ENCODE results near the gene MCC.

DNA sequence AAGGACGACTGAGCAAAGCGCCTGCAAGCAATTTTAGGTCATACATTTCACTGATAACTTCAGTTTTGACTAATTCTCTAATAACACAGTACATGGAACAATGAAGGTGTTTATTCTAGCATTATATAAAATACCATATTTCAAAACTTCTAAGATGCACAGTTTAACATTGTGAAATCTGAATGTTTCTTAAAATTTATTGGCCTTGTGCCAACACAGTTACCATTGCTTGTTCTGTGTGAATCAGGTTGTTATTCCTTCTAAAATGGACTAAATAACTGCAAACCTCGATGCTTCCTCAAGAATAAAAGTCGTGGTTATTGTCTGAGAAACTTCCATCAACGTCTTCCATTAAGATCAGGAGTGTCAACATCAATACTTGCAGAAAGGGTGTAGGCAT is 8.0 kb downstream of the MCC start:
- TF ChIP-seq, protein P1, sequence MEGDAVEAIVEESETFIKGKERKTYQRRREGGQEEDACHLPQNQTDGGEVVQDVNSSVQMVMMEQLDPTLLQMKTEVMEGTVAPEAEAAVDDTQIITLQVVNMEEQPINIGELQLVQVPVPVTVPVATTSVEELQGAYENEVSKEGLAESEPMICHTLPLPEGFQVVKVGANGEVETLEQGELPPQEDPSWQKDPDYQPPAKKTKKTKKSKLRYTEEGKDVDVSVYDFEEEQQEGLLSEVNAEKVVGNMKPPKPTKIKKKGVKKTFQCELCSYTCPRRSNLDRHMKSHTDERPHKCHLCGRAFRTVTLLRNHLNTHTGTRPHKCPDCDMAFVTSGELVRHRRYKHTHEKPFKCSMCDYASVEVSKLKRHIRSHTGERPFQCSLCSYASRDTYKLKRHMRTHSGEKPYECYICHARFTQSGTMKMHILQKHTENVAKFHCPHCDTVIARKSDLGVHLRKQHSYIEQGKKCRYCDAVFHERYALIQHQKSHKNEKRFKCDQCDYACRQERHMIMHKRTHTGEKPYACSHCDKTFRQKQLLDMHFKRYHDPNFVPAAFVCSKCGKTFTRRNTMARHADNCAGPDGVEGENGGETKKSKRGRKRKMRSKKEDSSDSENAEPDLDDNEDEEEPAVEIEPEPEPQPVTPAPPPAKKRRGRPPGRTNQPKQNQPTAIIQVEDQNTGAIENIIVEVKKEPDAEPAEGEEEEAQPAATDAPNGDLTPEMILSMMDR (IDR thresholded peaks at IDR 0.05) = no peak
- TF ChIP-seq MXD4 (CRISPR knock-in tag; IDR thresholded peaks at IDR 0.05; ENCODE audit: borderline replicate concordance) (no peak), NR1H2 (CRISPR knock-in tag; IDR thresholded peaks at IDR 0.05) (no peak), FOXP1 (CRISPR knock-in tag; IDR thresholded peaks at IDR 0.05; ENCODE audit: borderline replicate concordance) (no peak), AFF4 (CRISPR knock-in tag; IDR thresholded peaks at IDR 0.05; ENCODE audit: borderline replicate concordance) (no peak)
